Neural cell (in vitro differentiated cells): ENCODE data around the gene PDXDC1. TPM values are rescaled to one million over a fixed set of nuclear protein-coding genes. Genes with fewer than 3 reads are reported as not detected.
A peak's percentile ranks its signal among the peaks of the same experiment; 100 is the strongest.

Experiments used
- H2AFZ ChIP-seq: fragments of 200-600, 300-800 bp; sonication (generic), shearing (Covaris generic); 2 replicates; pipeline ENCODE4 v1.6.0; 2014; ENCODE audit warnings: low read depth, mild to moderate bottlenecking, antibody characterized with exemption, low read length, moderate library complexity
- H3F3A ChIP-seq: fragments of 200-600 bp; shearing (Covaris generic); 2 replicates; pipeline ENCODE4 v1.6.1; 2016; ENCODE audit warnings: mild to moderate bottlenecking, moderate library complexity, mixed read lengths, antibody characterized with exemption, low read length; ENCODE audit not compliant: insufficient read depth, poor library complexity, severe bottlenecking
- H3K27ac ChIP-seq: fragments of 200-600, 300-800 bp; sonication (generic), shearing (Covaris generic); 2 replicates; pipeline ENCODE4 v1.5.1; 2014; ENCODE audit warnings: mild to moderate bottlenecking, low read length, moderate library complexity
- H3K27me3 ChIP-seq: fragments of 300-800, 200-600 bp; sonication (generic), shearing (Covaris generic); 2 replicates; pipeline ENCODE4 v1.6.0; 2014; ENCODE audit warnings: mild to moderate bottlenecking, low read depth, low read length, moderate library complexity; ENCODE audit not compliant: insufficient read depth
- H3K36me3 ChIP-seq: fragments of 300-800, 200-600 bp; sonication (generic), shearing (Covaris generic); 2 replicates; pipeline ENCODE4 v1.5.1; 2014; ENCODE audit warnings: mild to moderate bottlenecking, antibody characterized with exemption, low read length, moderate library complexity; ENCODE audit not compliant: insufficient read depth
- H3K4me2 ChIP-seq: fragments of 300-800, 200-600 bp; sonication (generic), shearing (Covaris generic); 2 replicates; pipeline ENCODE4 v1.6.0; 2014; ENCODE audit warnings: mild to moderate bottlenecking, low read length
- H3K4me3 ChIP-seq: fragments of 300-800, 200-600 bp; sonication (generic), shearing (Covaris generic); 2 replicates; pipeline ENCODE4 v1.5.1; 2014; ENCODE audit warnings: mild to moderate bottlenecking, low read length, moderate library complexity
- H3K79me2 ChIP-seq: fragments of 200-600 bp; shearing (Covaris generic); replicated peaks from 2 replicates; pipeline ENCODE4 v1.6.0; 2014; ENCODE audit warnings: mild to moderate bottlenecking, low read length, moderate library complexity; ENCODE audit not compliant: insufficient read depth
- H3K9ac ChIP-seq: fragments of 300-800, 200-600 bp; sonication (generic), shearing (Covaris generic); 2 replicates; pipeline ENCODE4 v1.6.1; 2016; ENCODE audit warnings: mild to moderate bottlenecking, low read length, mixed read lengths
- H3K9me2 ChIP-seq: fragments of 200-600 bp; shearing (Covaris generic); 2 replicates; pipeline ENCODE4 v1.6.1; 2016; ENCODE audit warnings: mild to moderate bottlenecking, low read length, mixed read lengths; ENCODE audit not compliant: insufficient read depth
- H3K9me3 ChIP-seq: fragments of 200-600, 300-800 bp; sonication (generic), shearing (Covaris generic); 2 replicates; pipeline ENCODE4 v1.6.1; 2016; ENCODE audit warnings: mild to moderate bottlenecking, mixed run types, low read length, moderate library complexity, mixed read lengths
- H4K20me1 ChIP-seq: fragments of 200-600 bp; shearing (Covaris generic); 2 replicates; pipeline ENCODE4 v1.6.1; 2016; ENCODE audit warnings: mild to moderate bottlenecking, mixed run types; ENCODE audit not compliant: insufficient read depth
- CTCF ChIP-seq: fragments of 450-650 bp; IDR thresholded peaks from 2 replicates; pipeline ENCODE4 v1.5.1; 2014; ENCODE audit warnings: antibody characterized with exemption, mild to moderate bottlenecking, moderate library complexity; ENCODE audit not compliant: poor library complexity, severe bottlenecking
- EP300 ChIP-seq: fragments of 450-650 bp; conservative IDR thresholded peaks from 2 replicates; pipeline ENCODE4 v1.6.1; 2014; ENCODE audit warnings: antibody characterized with exemption, mild to moderate bottlenecking, moderate library complexity; ENCODE audit not compliant: poor library complexity, severe bottlenecking
- EZH2 ChIP-seq: fragments of 200-600, 300-800 bp; shearing (Covaris generic), sonication (generic); IDR thresholded peaks from 2 replicates; pipeline ENCODE4 v1.6.1; 2014; ENCODE audit warnings: antibody characterized with exemption, low read length, borderline replicate concordance, mild to moderate bottlenecking; ENCODE audit not compliant: insufficient read depth, poor library complexity, severe bottlenecking
- MXI1 ChIP-seq: fragments of 450-650 bp; conservative IDR thresholded peaks from 2 replicates; pipeline ENCODE4 v1.6.1; 2014; ENCODE audit warnings: antibody characterized with exemption, mild to moderate bottlenecking; ENCODE audit not compliant: poor library complexity, severe bottlenecking
- POLR2AphosphoS5 ChIP-seq: IDR thresholded peaks from 2 replicates; pipeline ENCODE4 v1.6.1; 2012
- RAD21 ChIP-seq: fragments of 450-650 bp; conservative IDR thresholded peaks from 2 replicates; pipeline ENCODE4 v1.6.1; 2014; ENCODE audit warnings: antibody characterized with exemption, mild to moderate bottlenecking, moderate library complexity
- SMC3 ChIP-seq: fragments of 450-650 bp; conservative IDR thresholded peaks from 2 replicates; pipeline ENCODE4 v1.6.1; 2014; ENCODE audit warnings: antibody characterized with exemption, mild to moderate bottlenecking, moderate library complexity; ENCODE audit not compliant: poor library complexity
- TAF1 ChIP-seq: IDR thresholded peaks from 2 replicates; pipeline ENCODE4 v1.6.1; 2012; ENCODE audit warnings: low read depth
- polyA plus RNA-seq: library from polyadenylated mRNA; depleted of rRNA; stranded (reverse); fragments of >200 nt; gene quantifications from 2 replicates; pipeline ENCODE4 v1.2.3, GENCODE V29; 2014
- TF ChIP-seq, protein P1 (sequence below): IDR thresholded peaks from 2 replicates; pipeline ENCODE4 v1.6.1; 2012; ENCODE audit warnings: borderline replicate concordance

The PDXDC1 gene
- polyA plus RNA-seq, 1 donor from 2014 or later, result 69.9 TPM

DNA sequence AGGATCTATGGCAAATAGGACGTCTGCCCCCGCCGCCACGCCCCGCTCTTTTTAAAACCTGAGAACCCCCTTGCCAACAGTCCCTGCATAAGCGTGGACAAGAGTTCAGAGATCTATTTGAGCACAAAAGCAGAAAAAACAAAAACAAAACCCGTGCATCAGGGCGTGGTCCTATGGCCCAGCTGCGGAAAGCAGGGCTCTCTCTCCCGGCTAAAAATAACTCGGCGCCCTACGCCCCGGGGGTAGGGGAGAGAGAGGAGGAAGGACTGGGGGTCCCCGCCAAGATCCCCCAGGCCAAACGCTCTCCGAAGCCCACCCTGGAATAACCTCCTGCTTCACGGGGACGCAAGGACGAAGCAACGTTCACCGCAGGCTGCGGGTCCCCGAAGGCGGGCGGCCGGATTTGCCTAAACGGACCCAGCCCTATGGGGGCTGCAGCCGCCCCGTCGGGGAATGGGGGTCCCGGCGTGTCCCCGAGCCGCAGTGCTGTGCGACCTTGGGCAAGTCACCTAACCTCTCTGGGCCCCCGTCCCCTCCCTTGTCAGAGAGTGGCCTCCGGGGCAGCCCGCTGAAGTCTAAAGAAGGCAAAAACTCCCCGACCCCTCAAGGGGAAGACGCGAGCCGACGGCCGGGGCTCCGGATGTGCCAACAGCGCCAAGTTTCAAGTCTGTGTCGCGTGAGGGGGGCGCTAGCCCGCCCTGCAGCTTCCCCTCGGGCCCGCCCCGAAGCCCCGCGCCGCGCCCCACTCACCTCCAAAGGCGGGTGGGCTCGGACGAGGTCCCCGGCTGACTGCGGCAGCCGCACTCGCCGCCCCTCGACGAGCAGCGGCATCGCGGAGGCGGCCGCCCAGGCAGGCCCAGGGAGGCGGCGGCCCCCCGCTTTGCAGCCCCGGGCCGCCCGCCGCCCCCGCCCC is 80.6 kb downstream of the PDXDC1 start:
- Histone ChIP-seq H3K27me3 (no peaks in the 10 kb centered on the region), H3F3A (no peaks in the 10 kb centered on the region), H2AFZ (peak overlapping the region; percentile 40), H3K9ac (peak overlapping the region; percentile 62), H3K9me3 (no peaks in the 10 kb centered on the region), H3K36me3 (no peaks in the 10 kb centered on the region), H3K9me2 (no peaks in the 10 kb centered on the region), H3K4me2 (peak overlapping the region; percentile 51), H3K4me3 (peak overlapping the region; percentile 90), H4K20me1 (no peaks in the 10 kb centered on the region), H3K79me2 (peaks cover 4% of the 10 kb centered on the region), H3K27ac (no peak overlapping the region)
- no peak for TF ChIP-seq EZH2
- peak; percentile 9 for TF ChIP-seq SMC3
- peak; percentile 54 for TF ChIP-seq CTCF

DNA sequence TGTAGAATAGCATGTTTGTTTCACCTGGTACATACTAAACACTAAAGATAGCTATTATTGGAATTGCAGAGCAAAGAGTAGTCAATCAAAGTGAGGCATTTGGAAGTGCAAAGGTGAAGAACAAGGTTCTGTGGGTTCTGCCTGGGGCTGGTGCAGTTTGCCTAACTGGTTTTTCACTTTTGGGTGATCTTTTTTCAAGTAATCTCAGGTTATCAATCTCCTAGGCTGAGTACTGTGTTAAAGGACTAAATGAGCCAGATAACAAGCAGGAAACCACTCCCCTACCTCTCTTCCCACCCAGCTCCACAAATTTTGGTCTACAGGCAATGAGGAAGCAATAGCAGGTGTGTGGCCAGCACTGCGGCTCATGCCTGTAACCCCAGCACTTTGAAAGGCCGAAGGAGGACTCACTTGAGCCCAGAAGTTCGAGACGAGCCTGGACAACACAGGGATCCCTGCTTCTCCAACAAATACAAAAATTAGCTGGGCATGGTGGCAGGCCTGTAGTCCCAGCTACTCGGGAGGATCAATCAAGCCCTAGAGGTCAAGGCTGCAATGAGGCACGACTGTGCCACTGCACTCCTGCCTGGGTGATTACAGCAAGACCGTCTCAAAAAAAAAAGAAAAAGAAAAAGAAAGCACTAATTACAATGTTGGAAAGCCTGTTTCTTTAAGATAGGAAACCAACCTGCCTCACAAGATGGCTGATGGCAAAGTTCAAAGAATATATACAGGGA is 83.0 kb downstream of the PDXDC1 start:
- Histone ChIP-seq H2AFZ (no peak overlapping the region), H3K4me2 (no peak overlapping the region), H3K79me2 (peaks cover 4% of the 10 kb centered on the region), H3K27me3 (no peaks in the 10 kb centered on the region), H3K9me3 (no peaks in the 10 kb centered on the region), H3K9ac (no peak overlapping the region), H3K27ac (no peak overlapping the region), H3K36me3 (peaks cover 10% of the 10 kb centered on the region), H4K20me1 (no peaks in the 10 kb centered on the region), H3F3A (no peaks in the 10 kb centered on the region), H3K9me2 (no peaks in the 10 kb centered on the region), H3K4me3 (no peak overlapping the region)
- TF ChIP-seq SMC3 (no peak), CTCF (no peak), MXI1 (no peak)

DNA sequence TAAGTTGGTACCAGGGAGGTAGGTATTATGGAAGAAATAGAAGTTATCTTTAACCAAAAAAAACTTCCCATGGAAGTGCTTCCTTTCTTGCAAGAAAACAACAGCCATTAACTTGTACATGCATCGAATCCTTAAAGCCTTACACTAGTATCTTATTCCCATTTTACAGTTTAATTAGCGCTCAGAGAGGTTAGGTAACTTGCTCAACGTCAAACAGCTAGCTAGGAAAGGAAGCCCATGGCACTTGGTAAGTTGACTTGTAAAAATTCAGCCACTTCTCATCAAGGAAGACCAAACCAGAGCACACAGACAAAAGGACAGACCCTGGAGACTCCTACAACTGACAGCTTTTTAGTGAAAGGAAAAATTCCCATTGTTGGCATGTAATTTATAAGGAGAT is 84.5 kb downstream of the PDXDC1 start:
- no peak overlapping the region for H3K27ac ChIP-seq
- no peaks in the 10 kb centered on the region for H3K9me2 ChIP-seq
- no peak overlapping the region for H3K4me3 ChIP-seq
- H3K4me2 ChIP-seq, result no peak overlapping the region
- H2AFZ ChIP-seq, result no peak overlapping the region
- H4K20me1 ChIP-seq, result no peaks in the 10 kb centered on the region
- peaks cover 4% of the 10 kb centered on the region for H3K79me2 ChIP-seq
- peaks cover 10% of the 10 kb centered on the region for H3K36me3 ChIP-seq
- no peak overlapping the region for H3K9ac ChIP-seq
- H3F3A ChIP-seq, result no peaks in the 10 kb centered on the region
- no peaks in the 10 kb centered on the region for H3K27me3 ChIP-seq
- no peak for TF ChIP-seq CTCF
- no peak for TF ChIP-seq RAD21
- TF ChIP-seq MXI1, result no peak
- TF ChIP-seq EP300, result no peak
- TF ChIP-seq POLR2AphosphoS5, result no peak
- TF ChIP-seq, protein P1, sequence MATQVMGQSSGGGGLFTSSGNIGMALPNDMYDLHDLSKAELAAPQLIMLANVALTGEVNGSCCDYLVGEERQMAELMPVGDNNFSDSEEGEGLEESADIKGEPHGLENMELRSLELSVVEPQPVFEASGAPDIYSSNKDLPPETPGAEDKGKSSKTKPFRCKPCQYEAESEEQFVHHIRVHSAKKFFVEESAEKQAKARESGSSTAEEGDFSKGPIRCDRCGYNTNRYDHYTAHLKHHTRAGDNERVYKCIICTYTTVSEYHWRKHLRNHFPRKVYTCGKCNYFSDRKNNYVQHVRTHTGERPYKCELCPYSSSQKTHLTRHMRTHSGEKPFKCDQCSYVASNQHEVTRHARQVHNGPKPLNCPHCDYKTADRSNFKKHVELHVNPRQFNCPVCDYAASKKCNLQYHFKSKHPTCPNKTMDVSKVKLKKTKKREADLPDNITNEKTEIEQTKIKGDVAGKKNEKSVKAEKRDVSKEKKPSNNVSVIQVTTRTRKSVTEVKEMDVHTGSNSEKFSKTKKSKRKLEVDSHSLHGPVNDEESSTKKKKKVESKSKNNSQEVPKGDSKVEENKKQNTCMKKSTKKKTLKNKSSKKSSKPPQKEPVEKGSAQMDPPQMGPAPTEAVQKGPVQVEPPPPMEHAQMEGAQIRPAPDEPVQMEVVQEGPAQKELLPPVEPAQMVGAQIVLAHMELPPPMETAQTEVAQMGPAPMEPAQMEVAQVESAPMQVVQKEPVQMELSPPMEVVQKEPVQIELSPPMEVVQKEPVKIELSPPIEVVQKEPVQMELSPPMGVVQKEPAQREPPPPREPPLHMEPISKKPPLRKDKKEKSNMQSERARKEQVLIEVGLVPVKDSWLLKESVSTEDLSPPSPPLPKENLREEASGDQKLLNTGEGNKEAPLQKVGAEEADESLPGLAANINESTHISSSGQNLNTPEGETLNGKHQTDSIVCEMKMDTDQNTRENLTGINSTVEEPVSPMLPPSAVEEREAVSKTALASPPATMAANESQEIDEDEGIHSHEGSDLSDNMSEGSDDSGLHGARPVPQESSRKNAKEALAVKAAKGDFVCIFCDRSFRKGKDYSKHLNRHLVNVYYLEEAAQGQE, result no peak
- TF ChIP-seq EZH2, result no peak
- TF ChIP-seq TAF1, result no peak
- no peak for TF ChIP-seq SMC3
- H3K9me3 ChIP-seq, result no peaks in the 10 kb centered on the region
